Measurements from ENCODE around the gene ABCB8. TPM values are rescaled to one million over a fixed set of nuclear protein-coding genes. Genes with fewer than 3 reads are reported as not detected.

The ABCB8 gene
- total and polyA plus RNA-seq, 9 of the 15 experiments (the other 6 are each of a cell fraction or from before 2014, with no cell fraction given): 7.6 to 106 (median 36.3) TPM

- no peak for TF ChIP-seq REST (IDR thresholded peaks at IDR 0.05; ENCODE audit: borderline replicate concordance)
- TF ChIP-seq REST (CRISPR knock-in tag; IDR thresholded peaks at IDR 0.05; ENCODE audit: low read depth): 0 out of 2 replicates have a peak, but pooled peaks have one; percentile 4
- TF ChIP-seq, protein P1, sequence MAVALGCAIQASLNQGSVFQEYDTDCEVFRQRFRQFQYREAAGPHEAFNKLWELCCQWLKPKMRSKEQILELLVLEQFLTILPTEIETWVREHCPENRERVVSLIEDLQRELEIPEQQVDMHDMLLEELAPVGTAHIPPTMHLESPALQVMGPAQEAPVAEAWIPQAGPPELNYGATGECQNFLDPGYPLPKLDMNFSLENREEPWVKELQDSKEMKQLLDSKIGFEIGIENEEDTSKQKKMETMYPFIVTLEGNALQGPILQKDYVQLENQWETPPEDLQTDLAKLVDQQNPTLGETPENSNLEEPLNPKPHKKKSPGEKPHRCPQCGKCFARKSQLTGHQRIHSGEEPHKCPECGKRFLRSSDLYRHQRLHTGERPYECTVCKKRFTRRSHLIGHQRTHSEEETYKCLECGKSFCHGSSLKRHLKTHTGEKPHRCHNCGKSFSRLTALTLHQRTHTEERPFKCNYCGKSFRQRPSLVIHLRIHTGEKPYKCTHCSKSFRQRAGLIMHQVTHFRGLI (CRISPR knock-in tag; IDR thresholded peaks at IDR 0.05): no peak
- TF ChIP-seq XRCC5 (IDR thresholded peaks at IDR 0.05; ENCODE audit: low read depth, low read length): no peak
- TF ChIP-seq ZNF133 (CRISPR knock-in tag; IDR thresholded peaks at IDR 0.05): no peak
These were observed 9.7 kb upstream of the ABCB8 start (continued) for GRCh38 chr7:151018421-151019129.

Data from K562 (cell line).